Measurements from ENCODE around the gene DLL4.

The DLL4 gene

DNA sequence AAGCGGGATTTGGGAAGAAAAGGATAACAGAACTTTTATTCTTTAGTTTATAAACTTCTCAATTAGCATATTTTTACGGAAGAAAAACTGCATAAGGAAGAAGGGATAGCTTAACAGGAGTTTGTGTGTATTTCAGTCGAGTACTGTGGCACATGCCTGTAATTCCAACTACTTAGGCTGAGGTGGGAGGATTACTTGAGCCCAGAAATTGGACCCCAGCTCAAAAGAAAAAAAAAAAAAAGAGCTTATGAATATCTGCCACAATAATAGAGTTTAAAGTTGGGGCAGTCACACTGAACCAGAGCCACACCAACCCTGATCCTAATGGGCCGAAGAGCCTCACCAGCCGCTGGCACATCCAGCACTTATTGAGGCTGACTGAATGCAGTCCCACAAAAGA is 55.3 kb downstream of the DLL4 start:
- H3K27ac ChIP-seq, result no peak overlapping the region
- no peak for DNase-seq (ENCODE audit: low read depth, low spot score)

DNA sequence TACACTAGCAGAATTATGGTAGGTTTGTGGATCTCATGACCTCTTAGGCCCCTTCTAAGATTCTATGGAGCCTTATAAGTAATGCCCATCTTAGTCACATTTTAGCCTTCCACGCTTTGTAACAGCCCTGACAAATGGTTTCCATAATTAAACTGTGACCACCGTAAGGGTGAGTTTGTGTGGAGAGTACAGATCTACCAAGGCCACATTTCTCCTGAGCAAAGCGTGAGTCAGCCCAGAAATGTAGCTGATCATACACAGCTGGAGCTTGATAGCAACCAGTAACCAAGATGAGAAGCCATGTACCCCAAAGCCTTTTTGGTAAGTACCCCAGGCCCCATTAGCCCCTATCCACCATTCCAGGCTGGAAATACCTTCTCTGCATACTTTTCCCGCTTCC is 55.8 kb downstream of the DLL4 start:
- no peak overlapping the region for H3K27ac ChIP-seq

DNA sequence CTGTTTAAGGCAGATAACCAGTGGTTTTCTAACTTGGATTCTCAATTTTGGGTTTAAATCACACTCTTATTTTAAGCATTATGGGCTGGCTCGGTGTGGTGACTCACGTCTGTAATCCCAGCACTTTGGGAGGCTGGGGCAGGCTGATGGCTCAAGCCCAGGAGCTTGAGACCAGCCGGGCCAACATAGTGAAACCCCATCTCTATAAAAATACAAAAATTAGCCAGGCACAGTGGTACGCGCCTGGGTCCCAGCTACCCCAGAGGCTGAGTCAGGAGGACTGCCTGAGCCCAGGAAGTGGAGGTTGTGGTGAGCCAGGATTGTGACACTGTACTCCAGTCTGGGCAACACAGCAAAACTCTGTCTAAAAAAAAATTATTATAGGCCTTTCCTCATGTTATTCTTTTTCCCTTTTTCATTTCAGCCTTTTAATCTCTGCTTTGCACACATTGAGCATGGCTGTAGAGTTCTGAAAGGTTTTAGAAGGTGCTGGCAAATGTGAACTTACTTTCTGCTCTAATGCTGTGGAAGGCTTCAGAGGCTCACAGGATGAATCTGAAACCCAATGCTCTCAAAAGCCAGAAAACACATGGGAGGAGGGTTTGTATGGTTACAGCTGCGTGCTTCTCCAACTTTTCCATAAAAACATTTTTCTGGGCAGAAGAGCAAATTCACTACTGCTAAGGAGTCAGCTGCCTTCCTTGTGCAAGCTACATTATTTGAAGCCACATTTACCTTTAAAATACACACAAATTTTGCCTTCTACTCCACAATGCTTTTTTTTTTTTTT is 56.6 kb downstream of the DLL4 start:
- no peak for DNase-seq (ENCODE audit: low read depth, low spot score)
- no peak overlapping the region for H3K27ac ChIP-seq

More for the DNA sequence above, 55.8 kb downstream of the DLL4 start:
- no peak for DNase-seq (ENCODE audit: low read depth, low spot score)

DNA sequence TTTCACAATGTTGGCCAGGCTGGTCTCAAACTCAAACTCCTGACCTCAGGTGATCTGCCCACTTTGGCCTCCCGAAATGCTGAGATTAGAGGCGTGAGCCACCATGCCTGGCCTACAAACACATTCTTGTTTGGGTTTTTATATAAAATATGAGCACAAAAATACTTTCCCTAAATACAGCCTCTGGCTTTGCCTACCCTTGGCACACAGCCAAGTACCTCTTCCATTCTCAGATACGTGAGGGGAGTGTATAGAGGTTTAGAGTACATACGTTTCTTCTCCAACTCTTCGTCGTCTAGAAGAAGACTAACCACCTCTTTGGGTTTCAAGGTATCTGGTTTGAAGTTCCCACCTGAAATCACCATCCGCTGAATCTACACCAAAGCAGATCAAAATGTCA is 57.7 kb downstream of the DLL4 start:
- H3K27ac ChIP-seq, result no peak overlapping the region
- DNase-seq (ENCODE audit: low read depth, low spot score), result no peak

DNA sequence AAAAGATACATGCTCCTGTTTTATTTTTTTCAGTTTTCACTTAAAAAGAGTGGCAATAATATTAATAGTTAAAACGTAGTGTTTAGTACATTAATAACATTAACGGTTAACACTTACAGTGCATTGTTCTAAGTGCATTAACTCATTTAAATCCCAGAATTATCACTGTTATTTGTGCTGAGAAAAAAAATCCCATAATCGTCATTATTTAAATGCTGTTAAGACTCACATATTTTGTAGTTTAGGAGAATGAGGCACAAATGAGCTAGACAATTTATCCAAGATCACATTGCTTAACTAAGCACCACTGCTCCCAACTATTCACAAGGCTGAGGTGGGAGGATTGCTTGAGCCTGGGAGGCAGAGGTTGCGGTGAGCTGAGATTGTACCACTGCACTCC is 59.0 kb downstream of the DLL4 start:
- no peak overlapping the region for H3K27ac ChIP-seq
- no peak for DNase-seq (ENCODE audit: low read depth, low spot score)
